B cell (primary cell): ENCODE results near the gene BAIAP3.
"Not testable (repeated sequence)": the region's sequence is repeated elsewhere in the genome, so short reads cannot be mapped to it uniquely, and the experiment has no call there.

Source experiments
- EZH2 ChIP-seq: IDR thresholded peaks from 2 replicates; pipeline ENCODE4 v1.6.1; 2012; ENCODE audit warnings: borderline replicate concordance, low read depth, mild to moderate bottlenecking, moderate library complexity, low read length; ENCODE audit not compliant: insufficient read depth, poor library complexity, severe bottlenecking
- TF ChIP-seq, protein P1 (sequence below): fragments of 200-600 bp; IDR thresholded peaks from one replicate; pipeline ENCODE4 v1.8.0; 2022; ENCODE audit warnings: antibody characterized with exemption, mild to moderate bottlenecking

DNA sequence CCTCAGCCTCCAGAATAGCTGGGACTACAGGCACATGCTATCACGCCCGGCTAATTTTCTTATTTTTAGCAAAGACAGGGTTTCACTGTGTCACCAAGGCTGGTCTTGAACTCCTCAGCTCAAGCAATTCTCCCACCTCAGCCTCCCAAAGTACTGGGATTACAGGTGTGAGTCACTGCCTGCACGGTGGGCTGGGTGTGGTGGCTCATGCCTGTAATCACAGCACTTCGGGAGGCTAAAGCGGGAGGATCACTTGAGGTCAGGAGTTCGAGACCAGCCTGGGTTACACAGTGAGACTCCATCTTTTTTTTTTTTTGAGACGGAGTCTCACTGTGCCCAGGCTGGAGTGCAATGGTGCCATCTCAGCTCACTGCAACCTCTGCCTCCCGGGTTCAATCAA, 40.6 kb upstream of the BAIAP3 start:
- TF ChIP-seq, protein P1, sequence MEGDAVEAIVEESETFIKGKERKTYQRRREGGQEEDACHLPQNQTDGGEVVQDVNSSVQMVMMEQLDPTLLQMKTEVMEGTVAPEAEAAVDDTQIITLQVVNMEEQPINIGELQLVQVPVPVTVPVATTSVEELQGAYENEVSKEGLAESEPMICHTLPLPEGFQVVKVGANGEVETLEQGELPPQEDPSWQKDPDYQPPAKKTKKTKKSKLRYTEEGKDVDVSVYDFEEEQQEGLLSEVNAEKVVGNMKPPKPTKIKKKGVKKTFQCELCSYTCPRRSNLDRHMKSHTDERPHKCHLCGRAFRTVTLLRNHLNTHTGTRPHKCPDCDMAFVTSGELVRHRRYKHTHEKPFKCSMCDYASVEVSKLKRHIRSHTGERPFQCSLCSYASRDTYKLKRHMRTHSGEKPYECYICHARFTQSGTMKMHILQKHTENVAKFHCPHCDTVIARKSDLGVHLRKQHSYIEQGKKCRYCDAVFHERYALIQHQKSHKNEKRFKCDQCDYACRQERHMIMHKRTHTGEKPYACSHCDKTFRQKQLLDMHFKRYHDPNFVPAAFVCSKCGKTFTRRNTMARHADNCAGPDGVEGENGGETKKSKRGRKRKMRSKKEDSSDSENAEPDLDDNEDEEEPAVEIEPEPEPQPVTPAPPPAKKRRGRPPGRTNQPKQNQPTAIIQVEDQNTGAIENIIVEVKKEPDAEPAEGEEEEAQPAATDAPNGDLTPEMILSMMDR, result not testable (repeated sequence)
- not testable (repeated sequence) for TF ChIP-seq EZH2
